ENCODE data around the gene AFMID. TPM values are rescaled to one million over a fixed set of nuclear protein-coding genes. Genes with fewer than 3 reads are reported as not detected.

The AFMID gene
- total and polyA plus RNA-seq, 2 of the 8 experiments (the other 6 are each of a cell fraction or from before 2014, with no cell fraction given) = 49.0 to 53.0 TPM

- TF ChIP-seq SIRT6 (IDR thresholded peaks at IDR 0.05; ENCODE audit: low read length) = no peak
Observed at GRCh38 chr17:78197147-78197832, 10.1 kb downstream of the AFMID start (continued).

Data from H1 (cell line).